A549 treated with AZD9567 at 1 μM for 4 hours (cell line): ENCODE measurements around the gene PIMREG. TPM values are rescaled to one million over a fixed set of nuclear protein-coding genes. Genes with fewer than 3 reads are reported as not detected.

Experiments used
- total RNA-seq: library from RNA; stranded (reverse); fragments of 200-300 nt; extraction: Qiagen RNA extraction; gene quantifications from 5 replicates; pipeline ENCODE4 v1.2.3, GENCODE V29; 2022; ENCODE audit not compliant: insufficient read depth

The PIMREG gene, protein sequence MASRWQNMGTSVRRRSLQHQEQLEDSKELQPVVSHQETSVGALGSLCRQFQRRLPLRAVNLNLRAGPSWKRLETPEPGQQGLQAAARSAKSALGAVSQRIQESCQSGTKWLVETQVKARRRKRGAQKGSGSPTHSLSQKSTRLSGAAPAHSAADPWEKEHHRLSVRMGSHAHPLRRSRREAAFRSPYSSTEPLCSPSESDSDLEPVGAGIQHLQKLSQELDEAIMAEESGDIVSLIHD
- 31.9 to 52.6 TPM (median 46.9 TPM) in 5 replicates for total RNA-seq

DNA sequence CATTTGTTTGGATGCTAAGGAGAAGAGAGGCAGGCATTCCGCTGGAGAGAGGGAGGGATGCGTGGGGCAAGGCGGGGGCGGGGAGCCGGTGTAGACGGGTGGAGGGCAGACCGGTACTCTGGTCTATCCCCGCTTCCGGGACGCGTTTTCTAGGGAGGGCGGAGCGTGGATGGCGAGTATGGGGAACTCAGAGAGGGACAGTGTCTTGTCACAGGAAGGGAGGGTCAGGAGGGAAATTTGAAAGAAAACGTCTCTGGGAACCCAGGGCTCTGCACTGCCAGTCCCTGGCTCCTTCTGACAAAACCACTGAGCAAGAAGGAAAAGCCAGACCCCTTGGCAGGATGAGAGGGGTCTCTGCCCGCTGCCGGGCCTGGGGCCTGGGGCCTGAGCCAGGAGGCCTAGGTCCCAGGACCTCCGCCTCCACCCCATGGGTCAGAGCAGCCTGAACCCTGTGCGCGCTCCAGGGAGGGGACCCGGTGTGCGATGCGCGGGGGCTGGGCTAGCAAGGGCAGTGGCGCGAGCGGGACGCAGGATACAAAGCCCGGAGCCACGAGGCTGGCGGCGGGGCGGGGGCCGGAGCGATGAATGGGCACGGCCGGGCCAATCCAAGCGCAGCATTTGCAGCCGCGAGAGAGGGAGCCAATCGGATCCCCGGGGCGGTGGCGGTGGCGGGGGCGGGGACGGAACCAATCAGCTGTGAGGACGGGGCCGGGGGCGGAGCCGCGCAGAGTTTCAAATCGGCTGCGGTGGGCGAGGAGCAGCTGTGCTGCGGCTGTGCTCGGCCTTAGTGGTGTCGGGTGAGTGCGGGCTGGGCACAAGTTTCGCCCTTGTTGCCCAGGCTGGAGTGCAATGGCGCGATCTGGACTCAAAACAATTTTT is at the start of gene PIMREG:
TSS of gene PIMREG (plus strand) at position 764 of the 879 bp plus-strand sequence. CDS start 656 bp downstream, outside the sequence.

DNA sequence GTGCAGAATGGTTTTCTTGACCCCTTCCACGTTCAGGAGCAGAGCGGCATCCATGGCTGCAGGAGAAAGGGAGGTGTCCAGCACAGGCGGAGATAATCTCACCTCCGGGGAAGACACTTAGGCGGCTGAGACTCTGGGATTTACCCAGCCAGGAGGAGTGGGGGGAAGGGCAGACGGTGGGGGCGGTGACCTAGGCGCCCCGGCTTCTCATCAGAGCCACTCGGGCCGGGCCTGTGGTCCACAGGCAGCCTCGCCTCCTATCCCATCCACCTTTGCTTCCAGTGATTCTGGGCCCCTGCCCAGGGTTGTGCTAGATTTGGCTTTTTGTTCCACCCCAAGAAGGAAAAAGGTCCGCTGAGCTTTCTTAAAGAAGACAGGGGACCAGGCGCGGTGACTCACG is 9.2 kb upstream of the PIMREG start, which contains the start of gene AIPL1:
TSS of gene AIPL1 (minus strand) at position 71 of the 400 bp plus-strand sequence. CDS start at position 54, 17 bp downstream.

Other genes starting within 250 kb of the PIMREG start
- gene AIPL1, start 9.3 kb upstream of the PIMREG start, total RNA-seq, result not detected in 5 replicates
- 1.4 to 1.8 TPM (median 1.7 TPM) in 5 replicates for gene PITPNM3, start 112.1 kb downstream of the PIMREG start, total RNA-seq
- 16.7 to 19.8 TPM (median 17.6 TPM) in 5 replicates for gene KIAA0753, start 196.3 kb downstream of the PIMREG start, total RNA-seq
- 321 to 445 TPM (median 430 TPM) in 5 replicates for gene TXNDC17, start 196.6 kb downstream of the PIMREG start, total RNA-seq
- 20.7 to 35.8 TPM (median 33.6 TPM) in 5 replicates for gene MED31, start 207.2 kb downstream of the PIMREG start, total RNA-seq
- gene C17orf100, start 207.3 kb downstream of the PIMREG start, total RNA-seq, result 1.2 to 2.4 TPM (median 2.3 TPM) in 5 replicates